HepG2 (cell line): ENCODE data around the gene ACOT13. TPM values are rescaled to one million over a fixed set of nuclear protein-coding genes. Genes with fewer than 3 reads are reported as not detected.

Source experiments
- KIAA2018 ChIP-seq: sonication (generic); formaldehyde crosslinking; IDR thresholded peaks from 2 replicates; pipeline ENCODE4 v1.5.0; 2020; ENCODE audit warnings: mild to moderate bottlenecking, missing genetic modification reagents, borderline replicate concordance
- KMT2A ChIP-seq: sonication (generic); formaldehyde crosslinking; IDR thresholded peaks from 2 replicates; pipeline ENCODE4 v1.4.0; 2020; ENCODE audit warnings: missing genetic modification reagents
- SMAD3 ChIP-seq: sonication (generic); formaldehyde crosslinking; IDR thresholded peaks from 2 replicates; pipeline ENCODE4 v1.4.0; 2020; ENCODE audit warnings: missing genetic modification reagents
- SMARCC2 ChIP-seq: fragments of 450-650 bp; IDR thresholded peaks from 2 replicates; pipeline ENCODE4 v1.6.1; 2017; ENCODE audit warnings: antibody characterized with exemption, mild to moderate bottlenecking
- ZNF3 ChIP-seq: IDR thresholded peaks from 2 replicates; pipeline ENCODE4 v1.7.0; 2017; ENCODE audit warnings: inconsistent platforms
- ZNF724P ChIP-seq: sonication (generic); formaldehyde crosslinking; IDR thresholded peaks from 2 replicates; pipeline ENCODE4 v1.8.0; 2022; ENCODE audit warnings: missing genetic modification reagents, borderline replicate concordance
- ZNF792 ChIP-seq: IDR thresholded peaks from 2 replicates; pipeline ENCODE4 v1.6.1; 2016
- polyA plus RNA-seq, 8 experiments: library from polyadenylated mRNA; depleted of rRNA in 3 of 8; stranded (reverse) in 7 of 8; unstranded in 1 of 8; fragments of >200 nt; fragmentation: Illumina TruSeq in 4 of 8; extraction: Trizol in 4 of 8; gene quantifications; 2 replicates each; pipeline versions ENCODE4 v1.2.1 to v1.2.3, GENCODE V29; 2011 to 2016; ENCODE audit warnings: low read depth in 4 of 8, missing spikeins in 1 of 8, mixed read lengths in 1 of 8; ENCODE audit not compliant: insufficient read depth in 1 of 8
- total RNA-seq, 5 experiments: library from RNA; depleted of rRNA; stranded (reverse); fragments of >200 nt; fragmentation: Illumina TruSeq; extraction: Trizol; gene quantifications; 2 replicates each; pipeline ENCODE4 v1.2.3, GENCODE V29; 2016; ENCODE audit warnings: low read depth in 1 of 5
- TF ChIP-seq, protein P1 (sequence below), 2 experiments: sonication (generic) in 1 of 2; formaldehyde crosslinking in 1 of 2; IDR thresholded peaks; 2 replicates each; pipeline versions ENCODE4 v1.5.1 to v1.6.1; 2011 to 2020; ENCODE audit warnings: borderline replicate concordance in 1 of 2, low read depth in 1 of 2, low read length in 1 of 2, mild to moderate bottlenecking in 1 of 2, missing genetic modification reagents in 1 of 2, moderate library complexity in 1 of 2

Gene ACOT13
- total and polyA plus RNA-seq, 2 of the 13 experiments (the other 11 are each of a cell fraction or from before 2014, with no cell fraction given), result 31.5 to 45.1 TPM

DNA sequence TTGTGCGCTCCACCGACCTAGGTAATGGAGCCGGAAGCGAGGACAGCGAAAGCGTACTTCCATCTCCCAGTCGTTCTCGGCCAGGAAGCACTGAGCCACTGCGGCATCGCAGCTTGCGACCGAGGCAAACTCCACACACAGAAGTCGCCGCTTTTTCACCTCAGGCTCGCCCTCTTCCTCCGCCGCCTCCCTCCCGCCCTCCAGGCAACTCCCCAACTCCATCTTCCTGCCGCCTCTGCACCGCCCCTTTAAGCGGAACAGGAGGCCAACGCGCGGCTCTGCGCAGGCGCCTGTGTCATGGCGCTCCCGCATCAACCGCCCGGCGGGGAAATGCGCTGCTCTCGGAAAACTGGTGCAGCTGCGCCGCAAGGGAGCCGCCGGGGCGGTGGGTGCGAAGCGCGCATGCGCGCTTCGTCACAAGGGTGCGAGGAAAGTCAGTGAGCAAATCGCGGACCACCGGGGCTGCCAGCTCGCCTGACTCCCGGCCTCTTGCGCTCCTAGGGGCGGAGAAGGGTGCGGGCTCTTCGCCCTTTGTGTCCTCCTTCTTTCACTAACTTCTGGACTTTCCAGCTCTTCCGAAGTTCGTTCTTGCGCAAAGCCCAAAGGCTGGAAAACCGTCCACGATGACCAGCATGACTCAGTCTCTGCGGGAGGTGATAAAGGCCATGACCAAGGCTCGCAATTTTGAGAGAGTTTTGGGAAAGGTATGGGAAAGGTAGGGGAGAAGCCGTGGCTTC is at the start of gene ACOT13, which contains the start of gene TDP2 (continued):
- TF ChIP-seq KIAA2018 (CRISPR knock-in tag), result no peak; the same call in 1 of the 2 replicates
- peak; percentile 85; the same call in 1 of the 2 replicates for TF ChIP-seq SMAD3
- TF ChIP-seq SMARCC2, result peak; percentile 37; the same call in 1 of the 2 replicates
- peak; percentile 85; the same call in 1 of the 2 replicates for TF ChIP-seq ZNF792 (CRISPR knock-in tag)
- peak; percentile 87; the same call in 1 of the 2 replicates for TF ChIP-seq ZNF724P (CRISPR knock-in tag)
- TF ChIP-seq ZNF3 (CRISPR knock-in tag), result peak; percentile 41; the same call in 1 of the 2 replicates
- TF ChIP-seq, protein P1, sequence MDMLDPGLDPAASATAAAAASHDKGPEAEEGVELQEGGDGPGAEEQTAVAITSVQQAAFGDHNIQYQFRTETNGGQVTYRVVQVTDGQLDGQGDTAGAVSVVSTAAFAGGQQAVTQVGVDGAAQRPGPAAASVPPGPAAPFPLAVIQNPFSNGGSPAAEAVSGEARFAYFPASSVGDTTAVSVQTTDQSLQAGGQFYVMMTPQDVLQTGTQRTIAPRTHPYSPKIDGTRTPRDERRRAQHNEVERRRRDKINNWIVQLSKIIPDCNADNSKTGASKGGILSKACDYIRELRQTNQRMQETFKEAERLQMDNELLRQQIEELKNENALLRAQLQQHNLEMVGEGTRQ (IDR thresholded peaks at IDR 0.05; ENCODE audit: low read depth, low read length), result no peak
- TF ChIP-seq, protein P1 (CRISPR knock-in tag; IDR thresholded peaks at IDR 0.05; ENCODE audit: borderline replicate concordance), result no peak; the same call in 1 of the 2 replicates
- peak; percentile 97 for TF ChIP-seq KMT2A
